Psoas muscle (tissue), 8 donors: ENCODE measurements around the gene CACNG8. TPM values are rescaled to one million over a fixed set of nuclear protein-coding genes. Genes with fewer than 3 reads are reported as not detected.
"Not testable (repeated sequence)": the region's sequence is repeated elsewhere in the genome, so short reads cannot be mapped to it uniquely, and the experiment has no call there.

Experiments used
- ATAC-seq, 4 donors: fragments of 200-7000 bp; cut with Tn5 transposase; one replicate each; pipeline ENCODE4 v1.9.1; 2020; ENCODE audit warnings: moderate library complexity in 3 of 4, mild to moderate bottlenecking in 2 of 4
- DNase-seq, 2 donors: peaks; one replicate each; pipeline ENCODE4 v3.0.0-alpha.2; 2020
- H3K27ac ChIP-seq: fragments of 200-600 bp; one replicate; pipeline ENCODE4 v1.8.0; 2022
- H3K27me3 ChIP-seq, 3 donors: fragments of 200-600 bp in 1 of 3; one replicate each; pipeline versions ENCODE4 v1.6.1 to v1.8.0; 2013 to 2022; ENCODE audit warnings: low read length in 2 of 3, mild to moderate bottlenecking in 2 of 3, moderate library complexity in 1 of 3; ENCODE audit not compliant: insufficient read depth in 3 of 3
- H3K36me3 ChIP-seq, 2 donors: fragments of 200-600 bp in 1 of 2; one replicate each; pipeline versions ENCODE4 v1.6.1 to v1.8.0; 2013 to 2022; ENCODE audit warnings: low read depth in 1 of 2, mild to moderate bottlenecking in 1 of 2, moderate library complexity in 1 of 2; ENCODE audit not compliant: insufficient read depth in 1 of 2
- H3K4me1 ChIP-seq: fragments of 200-600 bp; one replicate; pipeline ENCODE4 v1.8.0; 2022
- H3K4me3 ChIP-seq: fragments of 200-600 bp; one replicate; pipeline ENCODE4 v1.8.0; 2022; ENCODE audit warnings: mild to moderate bottlenecking
- H3K9me3 ChIP-seq: fragments of 200-600 bp; one replicate; pipeline ENCODE4 v1.8.0; 2022
- CTCF ChIP-seq: fragments of 200-600 bp; IDR thresholded peaks from one replicate; pipeline ENCODE4 v1.8.0; 2022; ENCODE audit warnings: antibody characterized with exemption
- WGBS, 3 donors: extraction: QIAGEN DNeasy Blood & Tissue Kit; methylation state at CpG; one replicate each; pipeline versions ENCODE4 v1.1.6 to v1.1.7; 2013; 5-methylcytosine and 5-hydroxymethylcytosine counted together
- intact Hi-C, 2 donors: fragments of 100-400 bp; cut with DNase I; formaldehyde crosslinking; loops; one replicate each; pipeline versions ENCODE4 v1.11.0 to v1.14.2; 2022
- polyA plus RNA-seq, 3 donors: library from polyadenylated mRNA; stranded (reverse); fragments of 200-250 nt; gene quantifications; one replicate each; pipeline ENCODE4 v1.2.3, GENCODE V29; 2013
- total RNA-seq, 4 donors: library from RNA; stranded (reverse); fragmentation: NEBNext Ultra II Directional in 2 of 4; extraction: Animal tissue kit (Norgen Biotek cat#: 25700) in 2 of 4; gene quantifications; one replicate each; pipeline versions ENCODE4 v1.2.1 to v1.2.4, GENCODE V29; 2021 to 2023
- donor health status: healthy with polysubstance abuse.
- donor health status: DM: no; HTN: no; CAD: no; lungs with moderate emphysema.
- donor health status: Bipolar disorder and iron deficiency.
- donor health status: healthy.
- donor health status: DM: yes; HTN: yes; CAD: no.
- donor health status: DM: no; HTN: no; CAD: no.
- donor health status: DM: no; HTN: no; CAD: no.
- donor health status: DM: yes; HTN: yes; CAD: no.

Gene CACNG8
- total and polyA plus RNA-seq, 7 donors = 0.04 to 0.42 (median 0.16) TPM

- no peak for ATAC-seq
- Histone ChIP-seq H3K4me3 (no peak overlapping the region), H3K9me3 (no peaks in the 10 kb centered on the region), H3K36me3 (no peaks in the 10 kb centered on the region), H3K27ac (no peak overlapping the region), H3K4me1 (no peaks in the 10 kb centered on the region), H3K27me3 (peaks cover 0 to 55% (median 0%) of the 10 kb centered on the region in 3 donors)
- intact Hi-C loops = loop anchor here in 1 of 2 donors (5.0 kb wide), 1 partner anchor 239 kb away; no protein-coding TSS in a partner anchor
- no peak for TF ChIP-seq CTCF
- 29 to 36% (median 30%) methylated on average over 13 of the region's 13 CpGs for WGBS, 3 donors
- DNase-seq = no peak
Observed at GRCh38 chr19:54030895-54031586, 68.3 kb downstream of the CACNG8 start.

- Histone ChIP-seq H3K27ac (no peak overlapping the region), H3K4me3 (no peak overlapping the region), H3K9me3 (no peaks in the 10 kb centered on the region), H3K36me3 (no peaks in the 10 kb centered on the region), H3K27me3 (peaks cover 0 to 38% (median 0%) of the 10 kb centered on the region in 3 donors), H3K4me1 (no peaks in the 10 kb centered on the region)
- TF ChIP-seq CTCF = no peak
- DNase-seq (no peak), ATAC-seq (no peak)
- intact Hi-C loops = no loop called here
- WGBS, 3 donors = 39 to 52% (median 46%) methylated on average over 4 of the region's 4 CpGs
Observed at GRCh38 chr19:54035215-54036178, 72.8 kb downstream of the CACNG8 start.

- H3K4me1 ChIP-seq, H3K27ac ChIP-seq, H3K9me3 ChIP-seq, H3K36me3 ChIP-seq, DNase-seq, intact Hi-C loops, ATAC-seq, H3K4me3 ChIP-seq: not testable (repeated sequence)
- WGBS, 3 donors = 43 to 50% (median 47%) methylated on average over 5 of the region's 5 CpGs
- peaks cover 0 to 31% (median 0%) of the 10 kb centered on the region in 3 donors for H3K27me3 ChIP-seq
Observed at GRCh38 chr19:54036542-54036941, 73.8 kb downstream of the CACNG8 start.

Other genes starting within 250 kb of the CACNG8 start
- gene NLRP12, start 138.6 kb upstream of the CACNG8 start, total RNA-seq = under 1 TPM; 0.16 to 0.44 (median 0.21) TPM
- gene NLRP12, start 138.6 kb upstream of the CACNG8 start, polyA plus RNA-seq = under 1 TPM; 0.04 to 0.17 (median 0.05) TPM
- gene MYADM, start 95.1 kb upstream of the CACNG8 start, total RNA-seq = 10 to 100 TPM; 17.0 to 23.3 (median 20.3) TPM
- gene MYADM, start 95.1 kb upstream of the CACNG8 start, polyA plus RNA-seq = 10 to 100 TPM in 1 of 3 donors, 1 to 10 TPM in 2; 5.5 to 17.2 (median 7.7) TPM
- gene PRKCG, start 80.7 kb upstream of the CACNG8 start, total RNA-seq = not detected
- under 1 TPM in 1 of 3 donors, not detected in 2; 0.01 TPM for gene PRKCG, start 80.7 kb upstream of the CACNG8 start, polyA plus RNA-seq
- not detected for gene CACNG7, start 53.7 kb upstream of the CACNG8 start, total RNA-seq
- gene CACNG7, start 53.7 kb upstream of the CACNG8 start, polyA plus RNA-seq = under 1 TPM in 1 of 3 donors, not detected in 2; 0.05 TPM
- gene CACNG6, start 28.7 kb downstream of the CACNG8 start, total RNA-seq = 10 to 100 TPM; 18.4 to 33.1 (median 28.5) TPM
- gene CACNG6, start 28.7 kb downstream of the CACNG8 start, polyA plus RNA-seq = 10 to 100 TPM in 2 of 3 donors, 1 to 10 TPM in 1; 2.1 to 20.4 (median 19.0) TPM
- gene VSTM1, start 101.0 kb downstream of the CACNG8 start, total RNA-seq = not detected
- gene VSTM1, start 101.0 kb downstream of the CACNG8 start, polyA plus RNA-seq = not detected
- not detected for gene TARM1, start 118.4 kb downstream of the CACNG8 start, total RNA-seq
- not detected for gene TARM1, start 118.4 kb downstream of the CACNG8 start, polyA plus RNA-seq
- under 1 TPM; 0.22 to 0.99 (median 0.70) TPM for gene OSCAR, start 137.9 kb downstream of the CACNG8 start, total RNA-seq
- gene OSCAR, start 137.9 kb downstream of the CACNG8 start, polyA plus RNA-seq = under 1 TPM; 0.10 to 0.33 (median 0.31) TPM
- gene NDUFA3, start 139.9 kb downstream of the CACNG8 start, total RNA-seq = 100 to 1,000 TPM; 260 to 361 (median 307) TPM
- 100 to 1,000 TPM; 302 to 473 (median 338) TPM for gene NDUFA3, start 139.9 kb downstream of the CACNG8 start, polyA plus RNA-seq
- 10 to 100 TPM; 11.0 to 22.9 (median 13.8) TPM for gene TFPT, start 152.7 kb downstream of the CACNG8 start, total RNA-seq
- 10 to 100 TPM; 23.7 to 38.3 (median 25.2) TPM for gene TFPT, start 152.7 kb downstream of the CACNG8 start, polyA plus RNA-seq
- 10 to 100 TPM; 32.3 to 41.6 (median 36.4) TPM for gene PRPF31, start 152.8 kb downstream of the CACNG8 start, total RNA-seq
- 10 to 100 TPM; 32.5 to 54.3 (median 52.9) TPM for gene PRPF31, start 152.8 kb downstream of the CACNG8 start, polyA plus RNA-seq
- 10 to 100 TPM; 19.4 to 28.4 (median 20.4) TPM for gene CNOT3, start 174.8 kb downstream of the CACNG8 start, total RNA-seq
- 10 to 100 TPM; 14.1 to 16.1 (median 16.1) TPM for gene CNOT3, start 174.8 kb downstream of the CACNG8 start, polyA plus RNA-seq
- 10 to 100 TPM in 1 of 4 donors, 1 to 10 TPM in 3; 5.8 to 10.2 (median 7.0) TPM for gene LENG1, start 196.8 kb downstream of the CACNG8 start, total RNA-seq
- 10 to 100 TPM; 11.4 to 19.6 (median 12.1) TPM for gene LENG1, start 196.8 kb downstream of the CACNG8 start, polyA plus RNA-seq
- 1 to 10 TPM in 1 of 4 donors, under 1 TPM in 2, not detected in 1; 0.55 to 2.5 (median 0.74) TPM for gene TMC4, start 210.2 kb downstream of the CACNG8 start, total RNA-seq
- under 1 TPM; 0.64 to 0.70 (median 0.70) TPM for gene TMC4, start 210.2 kb downstream of the CACNG8 start, polyA plus RNA-seq
- 10 to 100 TPM in 3 of 4 donors, 1 to 10 TPM in 1; 6.2 to 17.8 (median 11.4) TPM for gene MBOAT7, start 226.6 kb downstream of the CACNG8 start, total RNA-seq
- gene MBOAT7, start 226.6 kb downstream of the CACNG8 start, polyA plus RNA-seq = 10 to 100 TPM in 1 of 3 donors, 1 to 10 TPM in 2; 6.3 to 11.4 (median 8.4) TPM
- gene TSEN34, start 228.4 kb downstream of the CACNG8 start, total RNA-seq = 10 to 100 TPM; 17.4 to 44.6 (median 19.2) TPM
- 10 to 100 TPM; 15.5 to 42.6 (median 24.5) TPM for gene TSEN34, start 228.4 kb downstream of the CACNG8 start, polyA plus RNA-seq
- gene RPS9, start 237.9 kb downstream of the CACNG8 start, total RNA-seq = 100 to 1,000 TPM; 479 to 705 (median 663) TPM
- gene RPS9, start 237.9 kb downstream of the CACNG8 start, polyA plus RNA-seq = 1,000 to 10,000 TPM; 1,294 to 2,049 (median 1,972) TPM